ENCODE results near the gene OMA1. TPM values are rescaled to one million over a fixed set of nuclear protein-coding genes. Genes with fewer than 3 reads are reported as not detected.

OMA1 gene
- polyA plus RNA-seq, 1 of the 3 experiments (the other 2 are of a cell fraction) = 6.9 TPM

DNA sequence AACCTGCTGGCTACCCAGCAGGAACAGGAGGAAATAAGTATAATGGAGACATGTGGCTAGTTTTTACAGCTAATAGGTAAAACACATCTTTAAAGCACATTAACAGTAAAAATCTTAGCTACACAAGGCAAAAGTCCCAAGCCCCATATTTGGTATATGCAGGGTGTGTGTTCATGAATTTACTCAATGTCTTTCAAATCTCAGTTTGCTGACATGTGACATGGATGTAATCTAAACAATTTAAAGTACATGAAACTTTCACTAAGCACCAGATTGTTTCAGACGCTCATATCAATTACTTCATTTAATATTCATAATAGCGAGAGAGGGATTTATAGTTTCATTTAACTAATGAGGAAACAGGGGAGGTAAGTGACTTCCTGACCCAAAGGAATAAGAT lies 26.6 kb upstream of the OMA1 start:
- DNase-seq = no peak
- Histone ChIP-seq H3K9me2 (no peaks in the 10 kb centered on the region), H4K20me1 (ENCODE audit: insufficient read depth) (no peaks in the 10 kb centered on the region), H3K9ac (no peak overlapping the region), H2AFZ (ENCODE audit: low read depth) (no peak overlapping the region), H3K4me1 (ENCODE audit: control insufficient read depth in 1 of 2, insufficient read depth in 2 of 2, low read depth in 1 of 2, low read length in 1 of 2) (no peaks in the 10 kb centered on the region; a peak in 1 of 4 replicates), H3K36me3 (replicated peaks in 1 of 2; ENCODE audit: control insufficient read depth in 1 of 2, insufficient read depth in 2 of 2, low read length in 1 of 2) (no peaks in the 10 kb centered on the region), H3K9me3 (no peaks in the 10 kb centered on the region), H3F3A (replicated peaks; ENCODE audit: insufficient read depth) (no peaks in the 10 kb centered on the region), H3K79me2 (ENCODE audit: insufficient read depth) (no peaks in the 10 kb centered on the region), H3K27ac (ENCODE audit: low read depth in 2 of 2, low read length in 1 of 2) (no peak overlapping the region), H3K4me2 (no peak overlapping the region), H3K4me3 (ENCODE audit: low read depth in 2 of 2, low read length in 1 of 2) (no peak overlapping the region), H3K27me3 (ENCODE audit: insufficient read depth) (no peaks in the 10 kb centered on the region)
- ChIA-PET CTCF (interaction anchor here (0.7 to 1.6 kb wide), 3 partner anchors 26 to 1023 kb away, joined by 3 to 4 read pairs (median 3); no protein-coding TSS in a partner anchor), POLR2A (no interaction called here)
- TF ChIP-seq MEF2A (IDR thresholded peaks at IDR 0.05; ENCODE audit: borderline replicate concordance, low read depth) (no peak), EZH2phosphoT487 (IDR thresholded peaks at IDR 0.05; ENCODE audit: borderline replicate concordance, low read depth) (no peak), TAF1 (IDR thresholded peaks at IDR 0.05; ENCODE audit: borderline replicate concordance, low read depth, low read length) (no peak), POLR2AphosphoS5 (IDR thresholded peaks at IDR 0.05; ENCODE audit: low read depth, low read length) (no peak), SMC3 (IDR thresholded peaks at IDR 0.05; ENCODE audit: low read depth, low read length) (no peak), GABPA (IDR thresholded peaks at IDR 0.05; ENCODE audit: low read depth) (no peak), TEAD4 (IDR thresholded peaks at IDR 0.05; ENCODE audit: borderline replicate concordance, insufficient read depth) (no peak), TCF12 (IDR thresholded peaks at IDR 0.05) (no peak), ELF1 (IDR thresholded peaks at IDR 0.05) (no peak), NFIC (IDR thresholded peaks at IDR 0.05; ENCODE audit: borderline replicate concordance) (no peak), GATA2 (CRISPR knock-in tag; IDR thresholded peaks at IDR 0.05) (no peak), YY1 (IDR thresholded peaks at IDR 0.05; ENCODE audit: low read depth) (no peak)
- TF ChIP-seq, protein P1, sequence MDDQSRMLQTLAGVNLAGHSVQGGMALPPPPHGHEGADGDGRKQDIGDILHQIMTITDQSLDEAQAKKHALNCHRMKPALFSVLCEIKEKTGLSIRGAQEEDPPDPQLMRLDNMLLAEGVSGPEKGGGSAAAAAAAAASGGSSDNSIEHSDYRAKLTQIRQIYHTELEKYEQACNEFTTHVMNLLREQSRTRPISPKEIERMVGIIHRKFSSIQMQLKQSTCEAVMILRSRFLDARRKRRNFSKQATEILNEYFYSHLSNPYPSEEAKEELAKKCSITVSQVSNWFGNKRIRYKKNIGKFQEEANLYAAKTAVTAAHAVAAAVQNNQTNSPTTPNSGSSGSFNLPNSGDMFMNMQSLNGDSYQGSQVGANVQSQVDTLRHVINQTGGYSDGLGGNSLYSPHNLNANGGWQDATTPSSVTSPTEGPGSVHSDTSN (IDR thresholded peaks at IDR 0.05) = no peak
- TF ChIP-seq, protein P2, sequence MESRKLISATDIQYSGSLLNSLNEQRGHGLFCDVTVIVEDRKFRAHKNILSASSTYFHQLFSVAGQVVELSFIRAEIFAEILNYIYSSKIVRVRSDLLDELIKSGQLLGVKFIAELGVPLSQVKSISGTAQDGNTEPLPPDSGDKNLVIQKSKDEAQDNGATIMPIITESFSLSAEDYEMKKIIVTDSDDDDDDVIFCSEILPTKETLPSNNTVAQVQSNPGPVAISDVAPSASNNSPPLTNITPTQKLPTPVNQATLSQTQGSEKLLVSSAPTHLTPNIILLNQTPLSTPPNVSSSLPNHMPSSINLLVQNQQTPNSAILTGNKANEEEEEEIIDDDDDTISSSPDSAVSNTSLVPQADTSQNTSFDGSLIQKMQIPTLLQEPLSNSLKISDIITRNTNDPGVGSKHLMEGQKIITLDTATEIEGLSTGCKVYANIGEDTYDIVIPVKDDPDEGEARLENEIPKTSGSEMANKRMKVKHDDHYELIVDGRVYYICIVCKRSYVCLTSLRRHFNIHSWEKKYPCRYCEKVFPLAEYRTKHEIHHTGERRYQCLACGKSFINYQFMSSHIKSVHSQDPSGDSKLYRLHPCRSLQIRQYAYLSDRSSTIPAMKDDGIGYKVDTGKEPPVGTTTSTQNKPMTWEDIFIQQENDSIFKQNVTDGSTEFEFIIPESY (IDR thresholded peaks at IDR 0.05; ENCODE audit: borderline replicate concordance, low read depth) = no peak
- WGBS (ENCODE audit: low lambda C conversion rate) = 91% methylated on average over 2 of the region's 2 CpGs

DNA sequence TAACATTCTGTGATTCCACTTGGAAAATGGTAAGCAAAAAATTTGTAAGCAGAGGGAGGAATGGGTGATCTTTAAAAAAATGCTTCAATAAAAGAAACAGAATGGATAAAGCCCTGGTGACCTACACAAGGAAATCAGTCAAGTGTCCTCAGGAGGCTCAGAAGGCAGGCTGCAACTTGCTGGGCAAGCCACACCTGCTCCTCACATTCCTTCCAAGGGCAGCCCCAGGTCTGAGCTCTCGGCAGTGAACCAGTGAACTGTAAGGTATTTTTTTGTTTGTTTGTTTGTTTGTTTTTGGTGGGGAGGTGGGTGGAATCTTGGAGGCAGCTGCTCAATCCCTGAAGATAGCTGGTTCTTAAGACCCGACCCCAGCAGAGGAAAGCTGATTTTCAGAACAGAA lies 26.2 kb upstream of the OMA1 start:
- H3K9ac ChIP-seq = no peak overlapping the region
- no peak overlapping the region for H3K27ac ChIP-seq (ENCODE audit: low read depth in 2 of 2, low read length in 1 of 2)
- H4K20me1 ChIP-seq (ENCODE audit: insufficient read depth) = no peaks in the 10 kb centered on the region
- TF ChIP-seq RXRA (IDR thresholded peaks at IDR 0.05; ENCODE audit: borderline replicate concordance, low read depth) = no peak
- TF ChIP-seq RFX5 (IDR thresholded peaks at IDR 0.05; ENCODE audit: low read length) = no peak
- TF ChIP-seq, protein P3, sequence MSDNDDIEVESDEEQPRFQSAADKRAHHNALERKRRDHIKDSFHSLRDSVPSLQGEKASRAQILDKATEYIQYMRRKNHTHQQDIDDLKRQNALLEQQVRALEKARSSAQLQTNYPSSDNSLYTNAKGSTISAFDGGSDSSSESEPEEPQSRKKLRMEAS (IDR thresholded peaks at IDR 0.05; ENCODE audit: low read depth) = no peak
- no peak for TF ChIP-seq NFIC (IDR thresholded peaks at IDR 0.05; ENCODE audit: borderline replicate concordance)
- TF ChIP-seq MXI1 (IDR thresholded peaks at IDR 0.05; ENCODE audit: low read depth, low read length) = no peak
- no peak for TF ChIP-seq NRF1 (IDR thresholded peaks at IDR 0.05; ENCODE audit: low read depth, low read length)
- no peak for TF ChIP-seq YY1 (IDR thresholded peaks at IDR 0.05; ENCODE audit: low read depth)
- no peak for TF ChIP-seq SMC3 (IDR thresholded peaks at IDR 0.05; ENCODE audit: low read depth, low read length)
- no peak for TF ChIP-seq FOSL2 (IDR thresholded peaks at IDR 0.05; ENCODE audit: borderline replicate concordance, low read depth)
- no peak for TF ChIP-seq JUND (IDR thresholded peaks at IDR 0.05)
- no peaks in the 10 kb centered on the region for H3K27me3 ChIP-seq (ENCODE audit: insufficient read depth)
- H3K36me3 ChIP-seq (replicated peaks in 1 of 2; ENCODE audit: control insufficient read depth in 1 of 2, insufficient read depth in 2 of 2, low read length in 1 of 2) = no peaks in the 10 kb centered on the region
- H3K4me2 ChIP-seq = no peak overlapping the region
- POLR2A ChIA-PET = no interaction called here
- H3F3A ChIP-seq (replicated peaks; ENCODE audit: insufficient read depth) = no peaks in the 10 kb centered on the region
- no peak overlapping the region for H3K4me3 ChIP-seq (ENCODE audit: low read depth in 2 of 2, low read length in 1 of 2)
- CTCF ChIA-PET = interaction anchor here (0.7 to 1.6 kb wide), 4 partner anchors 26 to 1023 kb away, joined by 3 to 4 read pairs (median 4); no protein-coding TSS in a partner anchor
- no peaks in the 10 kb centered on the region for H3K9me2 ChIP-seq
- no peak overlapping the region for H2AFZ ChIP-seq (ENCODE audit: low read depth)
- no peaks in the 10 kb centered on the region; a peak in 1 of 4 replicates for H3K4me1 ChIP-seq (ENCODE audit: control insufficient read depth in 1 of 2, insufficient read depth in 2 of 2, low read depth in 1 of 2, low read length in 1 of 2)
- no peak for DNase-seq
- WGBS (ENCODE audit: low lambda C conversion rate) = 64% methylated on average over 2 of the region's 2 CpGs
- H3K9me3 ChIP-seq = no peaks in the 10 kb centered on the region
- H3K79me2 ChIP-seq (ENCODE audit: insufficient read depth) = no peaks in the 10 kb centered on the region
